ENCODE data around the gene IL23R.

GRCh38 chr1:67188137-67188536 lies 21.9 kb downstream of the IL23R start:
- TF ChIP-seq CTCF (IDR thresholded peaks at IDR 0.05) (no peak), POLR2A (IDR thresholded peaks at IDR 0.05) (no peak), EP300 (IDR thresholded peaks at IDR 0.05) (no peak), POLR2AphosphoS5 (IDR thresholded peaks at IDR 0.05) (no peak)
